Occipital lobe (tissue), 2 donors: ENCODE results near the gene DAP. TPM values are rescaled to one million over a fixed set of nuclear protein-coding genes. Genes with fewer than 3 reads are reported as not detected.
"Not testable (repeated sequence)": the region's sequence is repeated elsewhere in the genome, so short reads cannot be mapped to it uniquely, and the experiment has no call there.

Source experiments
- DNase-seq: peaks from one replicate; lab custom pipeline; 2025; lab: John Stamatoyannopoulos, UW
- total RNA-seq: library from RNA; depleted of rRNA; stranded (reverse); fragments of >200 nt; gene quantifications from one replicate; pipeline ENCODE4 v1.2.3, GENCODE V29; 2014

Gene DAP, protein sequence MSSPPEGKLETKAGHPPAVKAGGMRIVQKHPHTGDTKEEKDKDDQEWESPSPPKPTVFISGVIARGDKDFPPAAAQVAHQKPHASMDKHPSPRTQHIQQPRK
- 5.8 TPM for total RNA-seq

DNA sequence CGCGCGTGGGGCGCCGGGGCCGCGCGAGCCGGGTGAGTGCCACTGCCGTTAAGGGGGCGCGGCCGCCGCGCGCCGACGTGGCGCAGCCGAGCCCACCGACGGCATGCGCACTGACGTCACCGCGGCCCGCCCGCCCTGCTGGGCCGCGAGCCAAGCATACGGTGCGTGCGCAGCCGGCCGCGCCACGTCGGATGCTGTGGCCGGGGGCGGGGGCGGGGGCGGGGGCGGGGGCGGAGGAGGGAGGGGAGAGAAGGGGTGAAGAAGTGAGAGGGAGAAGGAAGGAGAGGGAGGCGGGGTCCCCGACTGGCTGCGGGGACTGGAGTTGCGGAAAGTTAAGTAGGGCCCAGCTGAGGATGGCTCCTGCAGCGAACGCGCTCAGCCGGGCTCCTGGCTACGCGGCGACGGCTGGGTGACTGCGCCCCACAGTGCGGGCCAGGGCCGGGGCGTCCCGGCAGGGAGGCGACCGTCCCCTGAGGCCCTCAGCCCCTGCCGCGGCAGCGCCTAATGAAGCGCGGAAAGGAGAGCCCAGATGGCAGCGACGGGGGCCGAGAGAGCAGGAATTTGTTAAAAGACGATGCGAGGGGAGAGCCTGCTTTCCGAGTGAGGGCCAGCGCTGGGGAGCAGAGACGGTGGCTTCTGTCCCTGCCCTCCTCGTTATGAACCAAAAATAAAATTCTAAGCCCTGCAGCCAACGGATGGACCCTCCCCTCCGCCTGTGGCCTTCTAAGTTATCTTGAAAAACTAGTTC is at the start of gene DAP:
TSS of gene DAP (minus strand) at position 50 of the 748 bp plus-strand sequence. CDS start 166 bp downstream, outside the sequence.
- peak; percentile 64 for DNase-seq

DNA sequence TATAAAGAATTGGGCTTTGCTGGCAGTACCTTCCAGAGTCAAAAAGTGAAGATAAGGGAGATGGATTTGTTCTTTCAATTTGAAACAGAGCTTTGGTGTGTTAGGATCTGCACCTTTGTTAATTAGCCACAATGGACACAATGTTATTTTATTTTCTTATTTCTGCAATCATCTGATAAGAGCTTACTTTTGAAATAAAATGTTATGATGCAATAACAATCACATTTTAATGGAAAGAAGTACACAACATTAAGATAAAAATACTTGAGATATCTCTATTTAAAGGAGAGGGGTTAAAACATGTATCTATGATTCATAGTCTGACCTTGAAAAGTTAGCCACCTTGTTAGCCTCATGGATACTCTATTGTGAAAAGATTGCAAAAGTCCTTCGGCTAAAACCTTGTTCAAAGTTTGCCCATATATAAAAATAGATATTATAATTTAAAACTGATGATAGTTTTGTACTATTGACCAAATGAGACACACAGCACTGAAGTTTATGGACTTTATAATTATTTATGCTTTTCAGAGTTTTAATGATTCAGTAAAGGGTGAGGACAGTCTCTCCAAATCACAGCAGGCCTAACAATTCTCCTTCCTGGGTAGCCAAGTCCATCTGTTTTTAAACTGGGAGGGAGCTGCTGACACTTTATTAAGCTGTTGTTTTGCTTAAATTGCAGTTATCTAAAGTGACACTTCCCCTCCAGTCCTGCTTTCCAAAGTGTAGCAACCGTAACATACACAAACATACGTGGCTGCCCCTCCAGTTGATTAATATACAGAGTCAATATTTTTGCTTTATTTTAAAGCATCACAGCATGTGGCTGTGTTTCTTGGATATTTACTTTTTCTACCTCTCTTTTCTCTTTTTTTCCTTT is 47.6 kb upstream of the DAP start:
- DNase-seq = no peak

DNA sequence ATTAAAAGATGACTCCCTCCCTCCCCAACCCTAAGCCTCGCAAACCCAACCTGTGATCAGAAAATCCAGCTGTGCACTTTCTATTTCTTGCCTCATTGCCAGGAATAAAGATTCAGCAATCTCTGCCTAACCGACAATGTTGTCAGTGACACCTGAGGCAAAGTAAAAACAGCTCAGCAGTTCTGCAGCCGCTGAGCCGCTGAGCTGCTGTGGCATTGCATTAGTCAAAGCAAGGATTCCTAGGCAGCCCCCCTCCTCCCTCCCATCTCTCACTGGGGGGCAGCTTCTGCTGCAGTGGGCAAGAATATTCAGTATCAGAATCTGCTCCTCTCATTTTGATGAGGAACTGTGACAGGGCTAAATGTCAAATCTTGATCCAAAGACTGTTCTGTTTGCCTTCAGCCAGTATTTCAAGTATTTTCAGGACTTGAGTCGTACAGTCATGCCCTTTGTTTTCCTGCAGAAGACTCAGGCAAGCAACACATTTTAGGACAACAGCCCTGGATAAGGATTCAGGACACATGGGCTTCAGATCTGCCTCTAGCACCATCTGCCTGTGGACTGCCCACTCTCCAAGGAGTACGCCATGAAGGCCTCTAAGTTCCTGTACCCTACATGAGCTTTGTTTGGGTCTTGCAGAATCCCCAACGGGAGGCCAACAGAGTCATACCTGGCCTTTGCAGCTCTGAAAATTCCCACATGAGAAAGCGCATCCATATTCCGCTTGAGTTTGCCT is 41.1 kb upstream of the DAP start:
- no peak for DNase-seq

DNA sequence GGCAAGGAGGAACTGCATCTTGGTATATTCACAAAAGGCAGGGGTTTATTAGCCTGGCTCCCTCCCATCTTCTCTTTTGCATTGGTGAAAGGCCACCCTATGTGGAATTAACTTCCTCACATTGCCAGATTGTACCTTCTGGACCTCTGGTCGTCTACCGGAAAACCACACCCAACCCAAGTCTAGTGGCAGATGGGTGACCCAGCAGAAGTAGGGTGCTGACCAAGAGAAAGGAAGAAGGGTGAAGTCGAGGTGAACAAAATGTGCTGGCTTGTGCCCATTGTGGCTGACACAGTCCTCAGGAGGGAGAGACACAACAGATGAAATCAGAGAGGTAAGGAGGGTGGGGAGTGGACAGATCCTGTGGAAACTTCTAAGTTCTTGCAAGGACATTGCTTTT is 39.8 kb upstream of the DAP start:
- DNase-seq = no peak

DNA sequence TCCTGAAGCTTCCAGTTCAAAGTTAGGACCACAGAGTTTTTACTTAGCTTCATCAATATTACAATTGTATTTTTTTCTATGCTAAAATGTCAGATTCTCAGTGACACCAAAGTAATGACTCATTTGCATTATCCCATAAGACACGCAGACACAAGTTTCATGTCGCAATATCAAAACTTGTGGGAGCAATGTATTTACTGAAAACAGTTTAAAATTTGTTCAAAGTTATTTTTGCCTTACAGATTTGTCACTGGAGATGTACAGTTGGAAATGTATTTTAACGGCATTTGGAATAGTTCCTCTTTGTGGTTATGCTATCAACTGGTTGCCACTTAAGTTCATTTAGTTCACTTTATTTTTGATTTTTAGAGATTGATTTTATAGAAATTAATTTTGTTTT is 36.2 kb upstream of the DAP start:
- DNase-seq = no peak

DNA sequence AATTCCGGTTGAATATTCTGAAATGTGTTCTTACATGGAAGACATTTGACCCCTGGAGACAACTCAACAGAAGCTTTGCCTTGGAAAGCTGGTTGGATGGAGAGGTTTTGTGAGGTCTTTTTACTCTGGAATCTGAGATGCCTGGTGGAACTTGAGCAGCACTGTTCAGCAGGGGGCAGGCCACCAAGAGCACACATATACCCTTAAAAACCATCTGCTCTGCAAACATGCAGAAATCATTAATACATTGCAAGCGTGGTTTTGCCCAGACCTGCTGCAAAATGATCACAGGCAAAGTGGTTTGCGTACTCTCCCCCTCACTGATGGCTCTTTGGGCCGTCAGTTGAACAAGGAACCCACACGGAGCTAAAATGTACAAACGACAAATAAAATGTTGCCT is 32.8 kb upstream of the DAP start:
- no peak for DNase-seq

DNA sequence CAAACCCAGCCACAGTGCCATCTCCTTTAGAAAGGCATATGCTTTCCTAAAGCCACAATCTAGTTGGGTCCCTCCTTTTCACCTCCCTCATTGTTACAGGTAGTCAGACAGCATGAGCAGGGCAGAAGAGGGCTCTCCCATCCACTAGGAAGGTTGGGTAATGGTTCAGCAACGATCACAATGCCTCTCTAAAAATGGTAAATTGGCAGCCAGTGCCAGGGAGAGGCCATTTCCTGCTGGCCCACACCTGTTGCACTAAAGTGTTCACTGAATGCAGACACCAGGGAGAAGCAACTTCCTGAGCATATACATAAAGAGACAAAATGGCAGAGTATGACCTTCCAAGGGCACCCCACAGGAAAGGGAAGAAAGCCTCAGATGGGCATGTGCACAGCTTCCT is 31.3 kb upstream of the DAP start:
- no peak for DNase-seq

DNA sequence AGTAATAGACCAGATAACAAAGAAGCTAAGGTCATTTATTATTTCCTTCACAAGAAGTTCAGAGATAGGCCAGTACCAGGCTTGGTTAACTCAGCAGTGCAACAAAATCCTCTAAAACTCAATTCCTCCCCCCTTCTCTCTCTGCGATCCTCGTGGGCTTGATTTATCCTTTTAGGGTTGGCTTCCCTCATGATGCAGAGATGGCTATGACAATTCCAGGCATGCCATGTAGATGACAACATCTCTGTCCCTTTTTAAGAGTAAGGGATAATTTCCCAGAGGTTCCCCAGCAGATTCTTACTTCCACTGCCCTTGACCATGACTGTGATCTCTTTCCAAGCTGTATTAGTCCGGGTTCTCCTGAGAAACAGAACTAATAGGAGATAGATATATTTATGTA is 28.7 kb upstream of the DAP start:
- no peak for DNase-seq

DNA sequence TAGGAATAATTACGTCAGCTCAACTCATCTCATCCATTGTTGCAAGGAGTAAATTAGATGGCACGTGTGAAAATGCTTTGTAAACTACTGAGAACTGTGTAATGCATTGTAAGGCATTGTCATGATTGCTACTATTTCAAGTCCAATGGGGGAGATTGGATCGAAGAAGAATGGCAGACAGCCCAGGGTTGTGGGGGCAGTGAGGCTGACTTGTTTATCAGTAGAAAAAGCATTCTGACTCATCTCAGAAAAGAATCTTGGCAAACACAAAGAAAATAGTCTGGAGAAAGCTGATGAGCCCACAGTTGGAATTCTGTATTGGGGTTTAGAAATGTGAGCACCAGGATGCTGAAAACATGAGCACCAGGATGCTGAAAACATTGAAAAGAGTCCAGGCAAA is 28.0 kb upstream of the DAP start:
- DNase-seq = peak; percentile 15

DNA sequence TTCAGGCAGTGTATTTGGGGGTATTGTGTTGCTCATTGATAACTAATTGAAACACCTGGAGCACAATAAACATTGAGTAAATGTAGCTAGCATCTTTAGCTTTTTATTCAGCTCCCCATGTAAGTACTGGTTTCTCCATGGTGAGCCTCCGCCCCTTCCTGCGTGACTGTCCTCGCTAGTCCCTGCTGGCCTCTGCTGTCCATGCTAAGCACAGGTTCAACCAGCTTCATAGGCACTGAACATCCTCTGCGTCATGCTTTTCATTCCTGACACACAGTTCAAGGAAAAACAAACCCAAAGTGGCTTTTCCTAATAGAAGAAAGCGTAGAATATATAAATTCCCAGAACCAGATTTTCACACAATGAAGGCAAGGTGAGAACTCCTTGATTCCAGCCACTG is 27.3 kb upstream of the DAP start:
- DNase-seq = no peak

DNA sequence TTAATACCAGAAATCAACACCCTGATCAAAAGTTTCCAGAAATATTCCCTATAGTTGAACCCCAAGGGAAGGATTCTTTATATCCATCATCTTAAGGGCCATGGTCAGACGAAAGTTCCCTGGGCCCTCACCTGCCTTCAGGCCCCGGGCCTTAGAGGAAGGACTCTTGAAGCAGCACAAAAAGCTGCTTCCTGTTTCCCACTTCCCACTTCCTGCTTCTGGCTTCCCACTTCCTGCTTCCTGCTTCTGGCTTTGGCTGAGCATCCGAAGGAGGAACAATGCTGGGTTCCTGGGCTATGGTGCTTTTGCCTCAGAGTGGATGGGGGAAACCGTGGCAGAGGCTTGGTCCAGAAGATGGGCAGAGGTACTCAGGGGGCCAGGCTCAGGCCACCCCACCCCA is 25.8 kb upstream of the DAP start:
- DNase-seq = no peak

DNA sequence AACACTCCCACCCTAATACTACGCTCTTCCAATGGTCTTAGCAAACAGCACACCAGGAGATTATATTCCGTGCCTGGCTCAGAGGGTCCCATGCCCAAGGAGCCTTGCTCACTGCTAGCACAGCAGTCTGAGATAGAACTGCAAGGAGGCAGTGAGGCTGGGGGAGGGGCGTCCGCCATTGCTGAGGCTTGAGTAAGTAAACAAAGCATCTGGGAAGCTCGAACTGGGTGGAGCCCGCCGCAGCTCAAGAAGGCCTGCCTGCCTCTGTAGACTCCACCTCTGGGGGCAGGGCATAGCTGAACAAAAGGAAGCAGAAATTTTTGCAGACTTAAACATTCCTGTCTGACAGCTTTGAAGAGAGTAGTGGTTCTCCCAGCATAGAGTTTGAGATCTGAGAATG is 19.2 kb upstream of the DAP start:
- DNase-seq = not testable (repeated sequence)

DNA sequence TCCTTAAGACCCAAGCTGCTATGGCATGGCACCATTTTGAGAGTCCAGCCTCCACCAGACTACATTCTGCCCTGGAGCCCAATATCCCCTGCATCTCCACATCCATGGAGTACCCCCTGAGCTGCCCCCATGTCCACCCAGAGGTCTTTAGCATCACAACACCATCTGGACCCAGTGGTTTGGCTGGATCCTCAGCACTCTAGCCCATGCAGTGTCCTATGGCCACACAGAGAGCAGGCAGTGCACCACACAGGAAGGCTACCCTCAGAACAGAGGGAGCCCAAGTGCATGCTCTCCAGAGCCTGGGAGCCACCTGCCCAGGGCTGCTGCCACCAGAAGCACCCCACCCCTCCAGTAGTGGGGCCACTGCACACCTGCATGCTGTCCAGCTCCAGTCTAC is 18.6 kb upstream of the DAP start:
- DNase-seq = no peak

DNA sequence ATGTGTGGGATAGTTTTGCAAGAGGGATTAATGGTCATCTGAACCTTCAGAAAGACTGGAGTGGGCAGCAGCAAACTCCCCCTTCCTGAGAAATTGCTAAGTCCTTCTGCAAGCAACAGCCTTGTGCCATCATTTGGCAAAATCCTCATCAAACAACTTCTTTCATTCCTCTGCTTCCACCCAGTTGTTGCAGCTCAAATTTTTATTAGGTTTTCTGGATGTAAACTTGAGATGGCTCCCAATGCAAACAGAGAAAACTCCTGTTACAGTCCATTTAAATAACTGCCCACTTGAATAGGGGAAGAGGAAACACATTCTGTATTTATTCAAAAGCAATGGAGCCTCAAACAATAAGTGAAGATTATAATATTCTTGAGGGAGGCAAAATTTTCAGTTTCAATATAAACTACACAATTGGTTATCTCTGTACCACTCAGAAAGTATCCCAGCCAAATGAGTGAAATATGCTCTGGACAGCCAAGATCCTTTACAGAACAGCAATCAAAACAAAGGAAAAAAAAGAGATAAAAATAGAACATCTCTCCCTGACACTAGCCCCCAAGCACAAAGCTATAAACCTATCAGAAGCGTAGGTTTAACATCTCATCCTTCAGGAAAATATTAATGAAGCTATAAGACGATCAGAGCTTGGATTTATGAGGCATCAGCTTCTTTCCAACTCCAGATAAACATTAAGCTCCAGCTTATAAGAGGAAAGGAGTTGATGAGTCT is 17.3 kb upstream of the DAP start:
- no peak for DNase-seq

DNA sequence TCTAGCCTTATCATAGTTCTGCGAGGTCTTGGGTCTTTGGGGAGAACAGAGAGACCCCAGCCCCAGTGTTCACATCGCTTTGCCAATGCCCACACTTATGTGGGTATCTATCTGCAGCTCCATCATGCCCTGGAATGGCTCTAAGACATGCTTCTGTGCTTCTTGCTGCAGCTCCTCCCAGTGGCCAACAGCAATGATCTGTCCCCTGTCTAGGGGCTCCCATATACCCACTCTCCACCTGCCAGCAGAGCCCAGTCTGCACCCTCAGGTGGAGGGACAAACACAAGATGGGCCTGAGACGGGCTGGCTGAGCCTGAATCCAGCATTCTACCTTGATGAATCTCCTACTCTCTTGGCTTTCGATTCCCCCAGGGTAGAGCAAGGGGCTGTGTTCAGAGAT is 14.6 kb upstream of the DAP start:
- DNase-seq = no peak

DNA sequence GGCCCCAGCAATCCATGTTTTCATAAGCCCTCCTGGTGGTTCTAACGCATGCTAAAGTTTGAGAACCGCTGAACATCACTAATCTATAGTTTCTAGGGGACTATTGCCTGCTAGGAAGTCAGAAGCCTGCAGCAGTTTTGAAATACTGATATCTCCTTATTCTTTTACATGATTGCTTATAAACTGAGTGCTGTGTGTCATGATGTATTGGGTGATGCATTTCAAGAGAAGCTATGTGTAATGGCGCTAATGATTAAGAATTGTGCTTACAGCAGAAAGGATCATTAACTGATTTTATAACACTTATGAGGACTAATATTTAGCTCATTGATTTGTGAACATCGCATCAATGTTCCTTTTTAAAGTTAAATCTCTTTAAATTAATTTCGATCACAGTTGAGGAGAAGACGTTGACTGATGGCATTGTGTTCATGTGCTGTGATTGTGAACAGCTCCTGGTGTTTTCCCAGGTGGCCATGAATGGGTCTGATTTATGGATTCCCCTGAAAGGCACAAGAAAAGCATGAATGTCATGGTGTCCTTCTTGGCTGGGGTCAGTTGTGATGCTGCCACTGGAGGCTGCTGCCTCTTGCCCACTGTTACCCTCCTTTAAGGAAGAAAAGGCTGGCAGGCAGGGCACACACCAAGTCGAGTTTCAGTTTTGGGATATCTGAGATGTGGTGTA is 12.0 kb upstream of the DAP start:
- DNase-seq = no peak

DNA sequence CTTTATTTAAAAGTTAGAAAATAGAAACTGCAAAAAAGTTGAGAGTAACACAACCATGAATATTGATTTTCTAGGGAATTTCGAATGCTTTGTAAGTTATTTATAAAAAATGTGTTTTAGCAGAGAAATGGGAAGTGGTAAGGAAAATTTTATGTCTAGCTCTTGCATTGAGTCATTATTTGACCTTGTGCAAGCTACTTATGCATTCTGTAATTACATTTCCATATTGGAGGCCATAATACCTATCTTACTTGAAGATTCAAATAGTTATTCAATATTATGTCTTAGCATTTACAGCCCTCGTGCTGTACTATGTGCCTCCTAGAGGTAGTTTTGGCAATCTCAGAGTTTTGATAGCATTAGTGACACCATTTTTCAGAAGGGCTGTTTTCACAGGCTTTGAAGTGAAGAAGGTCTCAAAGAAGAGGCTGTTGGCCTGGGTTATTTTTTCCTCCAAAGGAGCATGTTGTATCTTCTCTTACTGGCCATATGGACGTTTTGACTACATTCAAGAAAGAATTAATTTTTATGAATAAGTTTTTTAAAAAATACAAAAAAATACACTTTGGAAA is 7.4 kb upstream of the DAP start:
- no peak for DNase-seq

DNA sequence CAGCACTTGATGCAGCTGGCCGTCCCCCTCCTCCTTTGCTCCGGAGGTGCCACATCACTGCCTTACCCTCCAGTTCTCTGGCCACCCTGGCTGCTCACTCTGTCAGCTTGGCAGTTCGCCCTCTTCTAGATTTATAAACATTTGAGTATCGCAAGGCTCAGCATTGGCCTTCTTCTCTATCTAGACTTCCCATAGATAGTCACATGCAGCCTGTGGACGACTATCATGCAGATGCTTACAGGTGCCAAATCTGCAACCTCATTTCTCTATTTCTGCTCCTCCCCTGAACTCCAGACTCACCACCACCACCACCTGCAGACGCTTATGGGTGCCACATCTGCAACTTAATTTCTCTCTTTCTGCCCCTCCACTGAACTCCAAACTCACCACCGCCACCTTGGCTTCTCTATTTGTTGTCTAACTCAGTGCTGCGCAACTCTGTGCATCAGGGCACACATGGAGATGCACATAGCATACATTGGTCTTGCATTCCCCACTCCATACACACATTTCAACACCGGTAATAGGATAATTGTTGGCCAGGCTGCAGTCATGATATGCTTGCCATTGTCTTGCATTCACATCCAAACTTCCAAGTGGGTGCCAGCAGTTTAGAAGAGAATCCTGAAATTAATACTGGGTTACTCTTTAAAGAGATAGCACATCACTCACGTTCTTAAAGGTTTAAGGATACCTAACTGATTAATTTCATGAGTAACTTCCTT is 1.9 kb upstream of the DAP start:
- DNase-seq = no peak

DNA sequence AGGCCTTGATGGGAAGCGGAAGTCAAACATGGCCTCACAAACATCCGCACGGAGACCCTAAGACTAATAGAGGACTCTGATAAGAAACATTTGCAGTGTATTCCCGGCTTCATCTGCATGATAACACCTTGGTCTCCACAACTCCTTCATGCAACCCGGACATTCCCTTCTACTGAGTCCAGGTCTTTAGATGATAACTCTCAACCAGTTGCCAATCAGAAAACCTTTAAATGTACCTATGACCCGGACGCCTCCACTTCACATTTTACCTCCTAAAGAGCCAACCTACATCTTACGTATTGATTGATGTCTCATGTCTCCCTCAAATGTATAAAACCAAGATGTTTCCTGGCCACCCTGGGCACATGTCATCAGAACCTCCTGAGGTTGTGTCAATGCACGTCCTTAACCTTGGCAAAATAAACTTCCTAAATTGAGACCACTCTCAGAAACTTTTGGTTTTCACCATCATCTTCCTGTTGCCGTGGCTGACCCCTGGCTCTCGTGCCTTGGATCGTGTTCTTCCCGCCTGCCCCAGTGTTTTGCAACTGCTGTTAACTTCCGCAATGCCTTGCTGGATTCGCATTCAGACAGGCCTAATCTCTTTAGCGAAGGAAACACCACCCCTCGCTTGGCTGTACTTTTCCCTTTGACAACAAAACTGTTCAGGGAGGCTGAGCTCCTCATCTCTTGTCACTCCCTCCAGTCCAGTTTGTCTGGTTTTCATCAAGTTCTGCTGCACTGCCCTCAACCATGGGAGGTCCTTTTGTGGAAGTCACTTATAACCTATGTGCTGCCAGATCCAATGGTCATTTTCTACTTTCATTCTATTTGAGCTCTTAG is 1.1 kb upstream of the DAP start:
- no peak for DNase-seq
